KMS-11 (cell line): ENCODE measurements around the gene CYTH2.

Experiments used
- H2AFZ ChIP-seq: fragments of 200-600 bp; sonication (generic); 2 replicates; pipeline ENCODE4 v1.6.1; 2016; ENCODE audit warnings: antibody characterized with exemption, mixed run types, low read depth
- H3K27ac ChIP-seq: fragments of 200-600 bp; sonication (generic); 2 replicates; pipeline ENCODE4 v1.6.1; 2016; ENCODE audit warnings: mild to moderate bottlenecking, mixed run types
- H3K27me3 ChIP-seq: fragments of 200-600 bp; sonication (generic); 2 replicates; pipeline ENCODE4 v1.6.1; 2017; ENCODE audit warnings: mild to moderate bottlenecking, low read depth, mixed run types, moderate library complexity; ENCODE audit not compliant: insufficient read depth
- H3K36me3 ChIP-seq: fragments of 200-600 bp; sonication (generic); 2 replicates; pipeline ENCODE4 v1.6.1; 2017; ENCODE audit warnings: mild to moderate bottlenecking, mixed run types; ENCODE audit not compliant: insufficient read depth
- H3K4me1 ChIP-seq: fragments of 200-600 bp; sonication (generic); 2 replicates; pipeline ENCODE4 v1.6.1; 2016; ENCODE audit warnings: mild to moderate bottlenecking, low read depth, mixed run types; ENCODE audit not compliant: poor library complexity, severe bottlenecking
- H3K4me2 ChIP-seq: fragments of 200-600 bp; sonication (generic); 2 replicates; pipeline ENCODE4 v1.7.0; 2016; ENCODE audit warnings: mild to moderate bottlenecking, mixed run types
- H3K4me3 ChIP-seq: fragments of 200-600 bp; sonication (generic); IDR thresholded peaks from 2 replicates; pipeline ENCODE4 v1.6.1; 2017; ENCODE audit warnings: low read depth, low read length, mixed read lengths; ENCODE audit not compliant: insufficient read depth
- H3K79me2 ChIP-seq: fragments of 200-600 bp; sonication (generic); 2 replicates; pipeline ENCODE4 v1.6.1; 2016; ENCODE audit warnings: low read depth, mixed run types; ENCODE audit not compliant: insufficient read depth
- H3K9ac ChIP-seq: fragments of 200-600 bp; sonication (generic); 2 replicates; pipeline ENCODE4 v1.6.1; 2016; ENCODE audit warnings: mild to moderate bottlenecking, mixed run types
- H4K20me1 ChIP-seq: fragments of 200-600 bp; sonication (generic); 2 replicates; pipeline ENCODE4 v1.6.1; 2016; ENCODE audit warnings: mild to moderate bottlenecking, mixed run types; ENCODE audit not compliant: insufficient read depth
- CTCF ChIP-seq: fragments of 200-600 bp; sonication (generic); conservative IDR thresholded peaks from 2 replicates; pipeline ENCODE4 v1.6.1; 2017; ENCODE audit warnings: low read depth, mild to moderate bottlenecking, antibody characterized with exemption, low read length, moderate library complexity, mixed read lengths

CYTH2 gene

GRCh38 chr19:48492925-48493717, 24.0 kb downstream of the CYTH2 start:
- H3K27me3 ChIP-seq: peaks cover 58% of the 10 kb centered on the region
- H3K4me2 ChIP-seq: peak overlapping the region; percentile 51
- H4K20me1 ChIP-seq: no peaks in the 10 kb centered on the region
- no peak overlapping the region for H3K9ac ChIP-seq
- H3K79me2 ChIP-seq: no peaks in the 10 kb centered on the region
- peaks cover 34% of the 10 kb centered on the region for H3K4me1 ChIP-seq
- peak overlapping the region; percentile 48 for H3K27ac ChIP-seq
- no peaks in the 10 kb centered on the region for H3K36me3 ChIP-seq
- no peak overlapping the region for H3K4me3 ChIP-seq
- TF ChIP-seq CTCF: no peak
- H2AFZ ChIP-seq: peak overlapping the region; percentile 75; the same call in 1 of the 2 replicates

GRCh38 chr19:48493718-48494401, 24.7 kb downstream of the CYTH2 start:
- no peak for TF ChIP-seq CTCF
- Histone ChIP-seq H4K20me1 (no peaks in the 10 kb centered on the region), H3K27me3 (peaks cover 61% of the 10 kb centered on the region), H3K4me2 (no peak overlapping the region), H2AFZ (0 out of 2 replicates have a peak overlapping the region, but pooled peaks have one; percentile 58), H3K36me3 (no peaks in the 10 kb centered on the region), H3K4me1 (peaks cover 34% of the 10 kb centered on the region), H3K27ac (no peak overlapping the region), H3K4me3 (no peak overlapping the region), H3K79me2 (no peaks in the 10 kb centered on the region), H3K9ac (no peak overlapping the region)

- Histone ChIP-seq H3K36me3 (no peaks in the 10 kb centered on the region), H3K4me1 (peaks cover 21% of the 10 kb centered on the region), H3K4me3 (no peak overlapping the region), H3K4me2 (no peak overlapping the region), H3K27me3 (peaks cover 69% of the 10 kb centered on the region), H4K20me1 (no peaks in the 10 kb centered on the region), H3K27ac (no peak overlapping the region), H3K9ac (no peak overlapping the region), H2AFZ (no peak overlapping the region), H3K79me2 (no peaks in the 10 kb centered on the region)
- no peak for TF ChIP-seq CTCF
Observed at GRCh38 chr19:48495396-48495795, 26.2 kb downstream of the CYTH2 start.

GRCh38 chr19:48496959-48497727, 28.0 kb downstream of the CYTH2 start:
- Histone ChIP-seq H3K79me2 (no peaks in the 10 kb centered on the region), H2AFZ (no peak overlapping the region), H4K20me1 (no peaks in the 10 kb centered on the region), H3K9ac (no peak overlapping the region), H3K4me2 (no peak overlapping the region), H3K36me3 (no peaks in the 10 kb centered on the region), H3K4me1 (peaks cover 13% of the 10 kb centered on the region), H3K27ac (no peak overlapping the region), H3K4me3 (no peak overlapping the region), H3K27me3 (peaks cover 71% of the 10 kb centered on the region)
- no peak for TF ChIP-seq CTCF
